ENCODE data around the gene ANKRD24. TPM values are rescaled to one million over a fixed set of nuclear protein-coding genes. Genes with fewer than 3 reads are reported as not detected.

ANKRD24 gene
- total and polyA plus RNA-seq, 2 experiments from 2014 or later: 3.7 to 18.0 TPM

- Histone ChIP-seq H3K4me2 (no peak overlapping the region), H3K27ac (ENCODE audit: low read depth) (no peak overlapping the region), H2AFZ (no peak overlapping the region), H3F3A (replicated peaks; ENCODE audit: low read depth) (no peaks in the 10 kb centered on the region), H4K20me1 (replicated peaks; ENCODE audit: insufficient read depth) (no peaks in the 10 kb centered on the region; the same call in 1 of the 2 replicates), H3K9me2 (ENCODE audit: insufficient read depth) (no peaks in the 10 kb centered on the region), H3K27me3 (ENCODE audit: insufficient read depth) (no peaks in the 10 kb centered on the region), H3K4me3 (no peak overlapping the region), H3K36me3 (ENCODE audit: insufficient read depth) (no peaks in the 10 kb centered on the region), H3K79me2 (replicated peaks; ENCODE audit: insufficient read depth) (no peaks in the 10 kb centered on the region; the same call in 1 of the 2 replicates), H3K4me1 (ENCODE audit: insufficient read depth) (peaks cover 7% of the 10 kb centered on the region; the same call in 1 of the 2 replicates)
- Mint-ChIP-seq H3K4me3 (no peak overlapping the region), H3K9me3 (no peaks in the 10 kb centered on the region), H3K36me3 (ENCODE audit: low read depth) (peaks cover 5% of the 10 kb centered on the region; the same call in 2 of the 3 replicates), H3K4me1 (no peaks in the 10 kb centered on the region; the same call in 2 of the 3 replicates), H3K27me3 (ENCODE audit: insufficient read depth, low read depth, poor library complexity) (peaks cover 19% of the 10 kb centered on the region), H3K27ac (no peak overlapping the region)
- TF ChIP-seq STAT1 (IDR thresholded peaks at IDR 0.05; ENCODE audit: unreplicated experiment): no peak
- no peak for TF ChIP-seq ETS1 (IDR thresholded peaks at IDR 0.05)
- TF ChIP-seq POLR2AphosphoS5 (IDR thresholded peaks at IDR 0.05; ENCODE audit: low read depth): no peak
- no peak for TF ChIP-seq EZH2phosphoT487 (IDR thresholded peaks at IDR 0.05; ENCODE audit: unreplicated experiment)
- TF ChIP-seq ZNF114 (CRISPR knock-in tag; IDR thresholded peaks at IDR 0.05): no peak
- no peak for TF ChIP-seq NANOG (IDR thresholded peaks at IDR 0.05; ENCODE audit: borderline replicate concordance)
- TF ChIP-seq, protein P1, sequence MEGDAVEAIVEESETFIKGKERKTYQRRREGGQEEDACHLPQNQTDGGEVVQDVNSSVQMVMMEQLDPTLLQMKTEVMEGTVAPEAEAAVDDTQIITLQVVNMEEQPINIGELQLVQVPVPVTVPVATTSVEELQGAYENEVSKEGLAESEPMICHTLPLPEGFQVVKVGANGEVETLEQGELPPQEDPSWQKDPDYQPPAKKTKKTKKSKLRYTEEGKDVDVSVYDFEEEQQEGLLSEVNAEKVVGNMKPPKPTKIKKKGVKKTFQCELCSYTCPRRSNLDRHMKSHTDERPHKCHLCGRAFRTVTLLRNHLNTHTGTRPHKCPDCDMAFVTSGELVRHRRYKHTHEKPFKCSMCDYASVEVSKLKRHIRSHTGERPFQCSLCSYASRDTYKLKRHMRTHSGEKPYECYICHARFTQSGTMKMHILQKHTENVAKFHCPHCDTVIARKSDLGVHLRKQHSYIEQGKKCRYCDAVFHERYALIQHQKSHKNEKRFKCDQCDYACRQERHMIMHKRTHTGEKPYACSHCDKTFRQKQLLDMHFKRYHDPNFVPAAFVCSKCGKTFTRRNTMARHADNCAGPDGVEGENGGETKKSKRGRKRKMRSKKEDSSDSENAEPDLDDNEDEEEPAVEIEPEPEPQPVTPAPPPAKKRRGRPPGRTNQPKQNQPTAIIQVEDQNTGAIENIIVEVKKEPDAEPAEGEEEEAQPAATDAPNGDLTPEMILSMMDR (conservative IDR thresholded peaks at IDR 0.05; ENCODE audit: low read depth in 2 of 2): no peak
- no peak for TF ChIP-seq JUNB (IDR thresholded peaks at IDR 0.05; ENCODE audit: unreplicated experiment)
- no peak for TF ChIP-seq ZNF331 (CRISPR knock-in tag; IDR thresholded peaks at IDR 0.05; ENCODE audit: low read depth)
- TF ChIP-seq EZH2 (IDR thresholded peaks at IDR 0.05; ENCODE audit: low read depth, unreplicated experiment): no peak
- TF ChIP-seq CREB1 (CRISPR knock-in tag; IDR thresholded peaks at IDR 0.05; ENCODE audit: low read depth): no peak
- TF ChIP-seq, protein P2, sequence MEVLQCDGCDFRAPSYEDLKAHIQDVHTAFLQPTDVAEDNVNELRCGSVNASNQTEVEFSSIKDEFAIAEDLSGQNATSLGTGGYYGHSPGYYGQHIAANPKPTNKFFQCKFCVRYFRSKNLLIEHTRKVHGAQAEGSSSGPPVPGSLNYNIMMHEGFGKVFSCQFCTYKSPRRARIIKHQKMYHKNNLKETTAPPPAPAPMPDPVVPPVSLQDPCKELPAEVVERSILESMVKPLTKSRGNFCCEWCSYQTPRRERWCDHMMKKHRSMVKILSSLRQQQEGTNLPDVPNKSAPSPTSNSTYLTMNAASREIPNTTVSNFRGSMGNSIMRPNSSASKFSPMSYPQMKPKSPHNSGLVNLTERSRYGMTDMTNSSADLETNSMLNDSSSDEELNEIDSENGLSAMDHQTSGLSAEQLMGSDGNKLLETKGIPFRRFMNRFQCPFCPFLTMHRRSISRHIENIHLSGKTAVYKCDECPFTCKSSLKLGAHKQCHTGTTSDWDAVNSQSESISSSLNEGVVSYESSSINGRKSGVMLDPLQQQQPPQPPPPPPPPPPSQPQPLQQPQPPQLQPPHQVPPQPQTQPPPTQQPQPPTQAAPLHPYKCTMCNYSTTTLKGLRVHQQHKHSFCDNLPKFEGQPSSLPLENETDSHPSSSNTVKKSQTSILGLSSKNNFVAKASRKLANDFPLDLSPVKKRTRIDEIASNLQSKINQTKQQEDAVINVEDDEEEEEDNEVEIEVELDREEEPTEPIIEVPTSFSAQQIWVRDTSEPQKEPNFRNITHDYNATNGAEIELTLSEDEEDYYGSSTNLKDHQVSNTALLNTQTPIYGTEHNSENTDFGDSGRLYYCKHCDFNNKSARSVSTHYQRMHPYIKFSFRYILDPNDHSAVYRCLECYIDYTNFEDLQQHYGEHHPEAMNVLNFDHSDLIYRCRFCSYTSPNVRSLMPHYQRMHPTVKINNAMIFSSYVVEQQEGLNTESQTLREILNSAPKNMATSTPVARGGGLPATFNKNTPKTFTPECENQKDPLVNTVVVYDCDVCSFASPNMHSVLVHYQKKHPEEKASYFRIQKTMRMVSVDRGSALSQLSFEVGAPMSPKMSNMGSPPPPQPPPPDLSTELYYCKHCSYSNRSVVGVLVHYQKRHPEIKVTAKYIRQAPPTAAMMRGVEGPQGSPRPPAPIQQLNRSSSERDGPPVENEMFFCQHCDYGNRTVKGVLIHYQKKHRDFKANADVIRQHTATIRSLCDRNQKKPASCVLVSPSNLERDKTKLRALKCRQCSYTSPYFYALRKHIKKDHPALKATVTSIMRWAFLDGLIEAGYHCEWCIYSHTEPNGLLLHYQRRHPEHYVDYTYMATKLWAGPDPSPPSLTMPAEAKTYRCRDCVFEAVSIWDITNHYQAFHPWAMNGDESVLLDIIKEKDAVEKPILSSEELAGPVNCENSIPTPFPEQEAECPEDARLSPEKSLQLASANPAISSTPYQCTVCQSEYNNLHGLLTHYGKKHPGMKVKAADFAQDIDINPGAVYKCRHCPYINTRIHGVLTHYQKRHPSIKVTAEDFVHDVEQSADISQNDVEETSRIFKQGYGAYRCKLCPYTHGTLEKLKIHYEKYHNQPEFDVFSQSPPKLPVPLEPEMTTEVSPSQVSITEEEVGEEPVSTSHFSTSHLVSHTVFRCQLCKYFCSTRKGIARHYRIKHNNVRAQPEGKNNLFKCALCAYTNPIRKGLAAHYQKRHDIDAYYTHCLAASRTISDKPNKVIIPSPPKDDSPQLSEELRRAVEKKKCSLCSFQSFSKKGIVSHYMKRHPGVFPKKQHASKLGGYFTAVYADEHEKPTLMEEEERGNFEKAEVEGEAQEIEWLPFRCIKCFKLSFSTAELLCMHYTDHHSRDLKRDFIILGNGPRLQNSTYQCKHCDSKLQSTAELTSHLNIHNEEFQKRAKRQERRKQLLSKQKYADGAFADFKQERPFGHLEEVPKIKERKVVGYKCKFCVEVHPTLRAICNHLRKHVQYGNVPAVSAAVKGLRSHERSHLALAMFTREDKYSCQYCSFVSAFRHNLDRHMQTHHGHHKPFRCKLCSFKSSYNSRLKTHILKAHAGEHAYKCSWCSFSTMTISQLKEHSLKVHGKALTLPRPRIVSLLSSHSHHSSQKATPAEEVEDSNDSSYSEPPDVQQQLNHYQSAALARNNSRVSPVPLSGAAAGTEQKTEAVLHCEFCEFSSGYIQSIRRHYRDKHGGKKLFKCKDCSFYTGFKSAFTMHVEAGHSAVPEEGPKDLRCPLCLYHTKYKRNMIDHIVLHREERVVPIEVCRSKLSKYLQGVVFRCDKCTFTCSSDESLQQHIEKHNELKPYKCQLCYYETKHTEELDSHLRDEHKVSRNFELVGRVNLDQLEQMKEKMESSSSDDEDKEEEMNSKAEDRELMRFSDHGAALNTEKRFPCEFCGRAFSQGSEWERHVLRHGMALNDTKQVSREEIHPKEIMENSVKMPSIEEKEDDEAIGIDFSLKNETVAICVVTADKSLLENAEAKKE (CRISPR knock-in tag; IDR thresholded peaks at IDR 0.05): no peak
- TF ChIP-seq REST (IDR thresholded peaks at IDR 0.05; ENCODE audit: unreplicated experiment): no peak
- ATAC-seq (no peak), DNase-seq (ENCODE audit: low spot score) (no peak)
Observed at GRCh38 chr19:4178990-4179389, 3.5 kb upstream of the ANKRD24 start.
